Calu3 (cell line): ENCODE results near the gene FAM50B. TPM values are rescaled to one million over a fixed set of nuclear protein-coding genes. Genes with fewer than 3 reads are reported as not detected.

Source experiments
- BruUV-seq: library from RNA; stranded (reverse); fragments of 400-500 nt; replicated peaks from 2 replicates; lab custom pipeline; 2021; lab: Mats Ljungman, UMichigan
- CTCF ChIA-PET: fragments of 300-600 bp; sonication (Branson Sonifier 250); formaldehyde crosslinking; loops from one replicate; lab custom pipeline; 2022; ENCODE audit warnings: antibody characterized with exemption; lab: Charles Lee
- DNase-seq: peaks from one replicate; pipeline ENCODE4 v3.0.0; 2022
- H3K27ac Mint-ChIP-seq: one replicate; pipeline ENCODE4 v1.8.0; 2022; ENCODE audit warnings: mixed read lengths; ENCODE audit not compliant: unreplicated experiment
- H3K27me3 Mint-ChIP-seq: one replicate; pipeline ENCODE4 v1.8.0; 2022; ENCODE audit warnings: mixed read lengths; ENCODE audit not compliant: unreplicated experiment
- H3K36me3 Mint-ChIP-seq: one replicate; pipeline ENCODE4 v1.8.0; 2022; ENCODE audit warnings: mild to moderate bottlenecking, moderate library complexity, mixed read lengths; ENCODE audit not compliant: insufficient read depth, unreplicated experiment
- H3K4me1 Mint-ChIP-seq: one replicate; pipeline ENCODE4 v1.8.0; 2022; ENCODE audit warnings: mild to moderate bottlenecking, low read depth, mixed read lengths; ENCODE audit not compliant: unreplicated experiment
- H3K4me3 Mint-ChIP-seq: one replicate; pipeline ENCODE4 v1.8.0; 2022; ENCODE audit warnings: mild to moderate bottlenecking, low read depth, moderate library complexity, mixed read lengths; ENCODE audit not compliant: unreplicated experiment
- H3K9me3 Mint-ChIP-seq: one replicate; pipeline ENCODE4 v1.8.0; 2022; ENCODE audit warnings: low read depth, mixed read lengths; ENCODE audit not compliant: unreplicated experiment
- intact Hi-C: fragments of 100-400 bp; cut with micrococcal nuclease; formaldehyde crosslinking; loops from one replicate; pipeline ENCODE4 v1.10.0; 2022; ENCODE audit not compliant: unreplicated experiment
- total RNA-seq: library from RNA; stranded (reverse); gene quantifications from 2 replicates; pipeline ENCODE4 v1.2.3, GENCODE V29; 2022
- TF ChIP-seq, protein P1 (sequence below): fragments of 200-600 bp; IDR thresholded peaks from one replicate; pipeline ENCODE4 v1.8.0; 2022; ENCODE audit warnings: antibody characterized with exemption; ENCODE audit not compliant: unreplicated experiment

Gene FAM50B
- total RNA-seq, 1 experiment from 2014 or later = 5.8 TPM

DNA sequence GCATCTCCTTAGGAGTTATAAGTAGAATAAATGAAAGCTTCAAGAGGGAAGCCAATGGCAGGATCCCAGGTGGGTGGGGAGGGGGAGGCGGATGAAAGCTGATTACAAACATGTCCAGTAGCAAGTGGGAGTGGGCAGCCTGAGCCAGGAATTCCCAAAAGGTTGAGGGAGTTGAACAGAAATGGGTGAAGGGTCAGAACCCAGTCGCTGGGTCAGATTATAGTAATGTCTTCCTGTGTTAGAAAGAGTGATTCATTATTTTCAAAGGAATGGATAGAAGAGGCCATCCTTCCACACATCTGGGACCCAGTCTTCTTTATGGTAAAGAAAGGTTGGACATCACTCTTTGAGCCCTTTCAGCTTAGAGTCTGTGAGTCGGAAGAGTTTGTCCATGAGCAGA lies 41.0 kb upstream of the FAM50B start:
- Mint-ChIP-seq H3K9me3 (no peaks in the 10 kb centered on the region), H3K4me3 (no peak overlapping the region), H3K27me3 (no peaks in the 10 kb centered on the region), H3K36me3 (no peaks in the 10 kb centered on the region), H3K4me1 (peaks cover 27% of the 10 kb centered on the region), H3K27ac (no peak overlapping the region)
- BruUV-seq = no TSS peak
- DNase-seq = no peak
- CTCF ChIA-PET = interaction anchor here (1.3 to 1.5 kb wide), 2 partner anchors 18 to 59 kb away, joined by 4 to 5 read pairs; no protein-coding TSS in a partner anchor
- TF ChIP-seq, protein P1, sequence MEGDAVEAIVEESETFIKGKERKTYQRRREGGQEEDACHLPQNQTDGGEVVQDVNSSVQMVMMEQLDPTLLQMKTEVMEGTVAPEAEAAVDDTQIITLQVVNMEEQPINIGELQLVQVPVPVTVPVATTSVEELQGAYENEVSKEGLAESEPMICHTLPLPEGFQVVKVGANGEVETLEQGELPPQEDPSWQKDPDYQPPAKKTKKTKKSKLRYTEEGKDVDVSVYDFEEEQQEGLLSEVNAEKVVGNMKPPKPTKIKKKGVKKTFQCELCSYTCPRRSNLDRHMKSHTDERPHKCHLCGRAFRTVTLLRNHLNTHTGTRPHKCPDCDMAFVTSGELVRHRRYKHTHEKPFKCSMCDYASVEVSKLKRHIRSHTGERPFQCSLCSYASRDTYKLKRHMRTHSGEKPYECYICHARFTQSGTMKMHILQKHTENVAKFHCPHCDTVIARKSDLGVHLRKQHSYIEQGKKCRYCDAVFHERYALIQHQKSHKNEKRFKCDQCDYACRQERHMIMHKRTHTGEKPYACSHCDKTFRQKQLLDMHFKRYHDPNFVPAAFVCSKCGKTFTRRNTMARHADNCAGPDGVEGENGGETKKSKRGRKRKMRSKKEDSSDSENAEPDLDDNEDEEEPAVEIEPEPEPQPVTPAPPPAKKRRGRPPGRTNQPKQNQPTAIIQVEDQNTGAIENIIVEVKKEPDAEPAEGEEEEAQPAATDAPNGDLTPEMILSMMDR = no peak
- intact Hi-C loops = no loop called here

DNA sequence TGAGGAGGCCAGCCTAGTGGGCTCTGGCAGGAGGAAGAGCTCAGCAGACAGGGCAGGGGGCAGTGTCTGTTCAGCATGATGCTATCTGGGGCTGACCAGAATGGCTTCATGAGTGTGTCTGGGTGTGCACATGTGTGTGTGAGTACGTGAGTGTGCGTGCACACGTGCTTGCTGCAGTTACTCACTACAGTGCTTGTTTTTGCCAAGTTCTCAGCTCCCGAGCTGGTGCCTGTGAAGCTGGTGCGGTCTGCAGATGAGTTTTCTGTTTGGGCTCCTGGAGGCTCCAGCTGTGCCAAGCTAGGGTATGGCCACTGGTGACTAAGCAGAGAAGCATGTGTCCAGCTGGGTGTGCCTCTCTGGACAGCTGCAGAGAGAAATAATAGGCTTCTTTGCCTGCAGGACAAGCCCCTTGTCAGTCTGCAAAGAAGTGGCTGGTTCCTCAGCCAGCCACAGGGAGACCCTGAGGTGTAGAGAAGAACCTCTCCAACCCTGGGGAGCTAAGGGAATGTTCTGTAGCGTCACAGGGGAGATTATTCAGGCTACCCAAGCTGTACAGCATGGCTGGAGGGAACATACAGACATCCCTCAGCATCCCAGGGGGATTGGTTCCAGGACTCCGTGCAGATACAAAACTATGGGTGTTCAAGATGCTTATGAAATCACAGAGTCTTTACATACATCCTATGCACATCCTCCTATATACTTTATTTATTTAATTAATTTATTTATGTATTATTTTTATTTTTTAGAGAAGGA lies 40.2 kb upstream of the FAM50B start:
- no peak overlapping the region for H3K4me3 Mint-ChIP-seq
- intact Hi-C loops = no loop called here
- CTCF ChIA-PET = interaction anchor here (0.7 to 1.5 kb wide), 4 partner anchors 13 to 169 kb away, joined by 3 to 5 read pairs (median 4); no protein-coding TSS in a partner anchor
- peaks cover 22% of the 10 kb centered on the region for H3K4me1 Mint-ChIP-seq
- TF ChIP-seq, protein P1 = no peak
- no peaks in the 10 kb centered on the region for H3K36me3 Mint-ChIP-seq
- no peaks in the 10 kb centered on the region for H3K27me3 Mint-ChIP-seq
- no peak overlapping the region for H3K27ac Mint-ChIP-seq
- DNase-seq = peak; percentile 71
- no peaks in the 10 kb centered on the region for H3K9me3 Mint-ChIP-seq
- BruUV-seq = no TSS peak

DNA sequence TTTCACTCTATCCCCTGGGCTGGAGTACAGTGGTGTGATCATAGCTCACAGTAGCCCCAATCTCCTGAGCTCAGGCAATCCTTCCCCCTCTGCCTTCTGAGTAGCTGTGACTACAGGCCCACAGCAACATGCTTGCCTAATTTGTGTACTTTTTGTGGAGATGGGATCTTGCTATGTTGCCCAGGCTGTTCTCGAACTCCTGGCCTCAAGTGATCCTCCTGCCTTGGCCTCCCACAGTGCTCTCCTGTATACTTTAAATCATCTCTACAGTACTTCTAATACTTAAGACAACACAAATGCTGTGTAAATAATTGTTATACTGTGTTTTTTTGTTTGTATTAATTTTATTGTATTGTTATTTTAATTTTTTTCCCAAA lies 39.7 kb upstream of the FAM50B start:
- Mint-ChIP-seq H3K4me3 (no peak overlapping the region), H3K27ac (no peak overlapping the region), H3K9me3 (no peaks in the 10 kb centered on the region), H3K36me3 (no peaks in the 10 kb centered on the region), H3K4me1 (peaks cover 19% of the 10 kb centered on the region), H3K27me3 (no peaks in the 10 kb centered on the region)
- TF ChIP-seq, protein P1 = no peak
- BruUV-seq = no TSS peak
- intact Hi-C loops = no loop called here
- CTCF ChIA-PET = interaction anchor here (1.1 to 1.5 kb wide), 3 partner anchors 13 to 60 kb away, joined by 3 to 5 read pairs (median 4); no protein-coding TSS in a partner anchor
- DNase-seq = no peak

DNA sequence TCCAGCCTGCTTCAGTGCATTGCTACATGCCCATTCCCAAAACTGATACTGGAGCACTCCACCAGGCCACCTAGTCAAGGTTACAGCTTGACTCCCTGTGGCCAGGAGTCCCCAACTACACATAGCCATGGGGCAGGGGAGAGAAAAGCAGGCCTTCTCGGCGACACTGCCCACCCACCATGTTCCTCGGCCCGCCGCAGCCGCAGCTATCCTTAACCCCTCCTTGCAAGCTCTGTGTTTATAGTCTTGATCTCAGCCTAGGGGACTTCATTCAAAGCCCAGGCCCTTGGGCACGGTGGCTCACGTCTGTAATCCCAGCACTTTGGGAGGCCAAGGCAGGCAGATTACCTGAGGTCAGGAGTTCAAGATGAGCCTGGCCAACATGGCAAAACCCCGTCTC lies 39.2 kb upstream of the FAM50B start:
- no peaks in the 10 kb centered on the region for H3K9me3 Mint-ChIP-seq
- no peaks in the 10 kb centered on the region for H3K27me3 Mint-ChIP-seq
- peaks cover 19% of the 10 kb centered on the region for H3K4me1 Mint-ChIP-seq
- no peak for DNase-seq
- intact Hi-C loops = no loop called here
- no peak overlapping the region for H3K27ac Mint-ChIP-seq
- TF ChIP-seq, protein P1 = no peak
- BruUV-seq = no TSS peak
- no peak overlapping the region for H3K4me3 Mint-ChIP-seq
- no peaks in the 10 kb centered on the region for H3K36me3 Mint-ChIP-seq
- CTCF ChIA-PET = no interaction called here
